Endothelial cell of umbilical vein (primary cell): ENCODE measurements around the gene C1QL3. TPM values are rescaled to one million over a fixed set of nuclear protein-coding genes. Genes with fewer than 3 reads are reported as not detected.

Experiments
- BruUV-seq: library from RNA; stranded (reverse); fragments of 400-500 nt; replicated peaks from 2 replicates; lab custom pipeline; 2021; lab: Mats Ljungman, UMichigan
- CTCF ChIA-PET: fragments of 300-600, 350-600 bp; sonication (Branson Sonifier 250); formaldehyde crosslinking; loops from one replicate; lab custom pipeline; 2021; ENCODE audit warnings: antibody characterized with exemption, inconsistent platforms; lab: Charles Lee
- POLR2A ChIA-PET: fragments of 300-600, 350-600 bp; sonication (Branson Sonifier 250); formaldehyde crosslinking; loops from one replicate; lab custom pipeline; 2021; ENCODE audit warnings: antibody characterized with exemption, inconsistent platforms; lab: Charles Lee
- DNase-seq: peaks from one replicate; pipeline ENCODE4 v3.0.0-alpha.2; 2011; ENCODE audit warnings: low read depth, low spot score
- FAIRE-seq: peaks from 2 replicates; lab custom pipeline; 2011; peaks lifted over from hg19 to GRCh38; lab: Jason Lieb, UNC
- H2AFZ ChIP-seq: 2 replicates; pipeline ENCODE4 v1.6.0; 2012; ENCODE audit warnings: low read depth, low read length, control low read depth, inconsistent platforms
- H3K27ac ChIP-seq: 2 replicates; pipeline ENCODE4 v1.5.1; 2011; ENCODE audit warnings: low read depth, mild to moderate bottlenecking, control low read depth, low read length, moderate library complexity; ENCODE audit not compliant: insufficient read depth
- H3K27me3 ChIP-seq, 2 experiments: 2 replicates each; pipeline versions ENCODE4 v1.6.0 to v1.6.1; 2011; ENCODE audit warnings: low read length in 2 of 2, mixed read lengths in 1 of 2; ENCODE audit not compliant: control insufficient read depth in 2 of 2, insufficient read depth in 2 of 2
- H3K36me3 ChIP-seq, 2 experiments: 2 replicates in 1 of 2; 3 replicates in 1 of 2; pipeline ENCODE4 v1.5.1; 2011; ENCODE audit warnings: low read length in 2 of 2, mild to moderate bottlenecking in 1 of 2, moderate library complexity in 1 of 2; ENCODE audit not compliant: control insufficient read depth in 2 of 2, insufficient read depth in 2 of 2; ENCODE audit errors: extremely low read depth in 1 of 2
- H3K4me1 ChIP-seq: 3 replicates; pipeline ENCODE4 v1.5.1; 2011; ENCODE audit warnings: mild to moderate bottlenecking, low read length; ENCODE audit not compliant: control insufficient read depth, insufficient read depth; ENCODE audit errors: extremely low read depth
- H3K4me2 ChIP-seq: 2 replicates; pipeline ENCODE4 v1.6.1; 2011; ENCODE audit warnings: low read length, control low read depth, mixed read lengths; ENCODE audit not compliant: insufficient read depth
- H3K4me3 ChIP-seq, 3 experiments: fragments of 200-600 bp in 1 of 3; sonication (generic), shearing (Covaris generic) in 1 of 3; replicated peaks in 1 of 3; 2 replicates each; pipeline ENCODE4 v1.5.1; 2011 to 2016; ENCODE audit warnings: control low read depth in 3 of 3, low read length in 3 of 3, mild to moderate bottlenecking in 2 of 3, inconsistent platforms in 1 of 3, low read depth in 1 of 3, moderate library complexity in 1 of 3; ENCODE audit not compliant: insufficient read depth in 1 of 3
- H3K79me2 ChIP-seq: 2 replicates; pipeline ENCODE4 v1.6.0; 2012; ENCODE audit warnings: low read length, inconsistent platforms; ENCODE audit not compliant: control insufficient read depth, insufficient read depth
- H3K9ac ChIP-seq: replicated peaks from 2 replicates; pipeline ENCODE3; 2011; ENCODE audit warnings: low read length, control low read depth; ENCODE audit not compliant: insufficient read depth; ENCODE audit errors: extremely low read depth
- H3K9me1 ChIP-seq: replicated peaks from 3 replicates; pipeline ENCODE4 v1.6.0; 2011; ENCODE audit warnings: mild to moderate bottlenecking, low read length; ENCODE audit not compliant: control insufficient read depth, insufficient read depth; ENCODE audit errors: extremely low read depth
- H3K9me3 ChIP-seq: replicated peaks from 2 replicates; pipeline ENCODE4 v1.5.1; 2012; ENCODE audit warnings: low read length, inconsistent platforms; ENCODE audit not compliant: control insufficient read depth, insufficient read depth
- H4K20me1 ChIP-seq: replicated peaks from 2 replicates; pipeline ENCODE3; 2011; ENCODE audit warnings: mild to moderate bottlenecking, low read length; ENCODE audit not compliant: control insufficient read depth, insufficient read depth; ENCODE audit errors: extremely low read depth
- EZH2 ChIP-seq: IDR thresholded peaks from 2 replicates; pipeline ENCODE4 v1.6.1; 2012; ENCODE audit warnings: borderline replicate concordance, low read depth, mild to moderate bottlenecking, moderate library complexity, low read length, inconsistent platforms; ENCODE audit not compliant: severe bottlenecking
- FOS ChIP-seq: IDR thresholded peaks from 2 replicates; pipeline ENCODE4 v1.6.1; 2011; ENCODE audit warnings: mild to moderate bottlenecking, low read length, moderate library complexity, borderline replicate concordance; ENCODE audit not compliant: insufficient read depth
- GATA2 ChIP-seq: IDR thresholded peaks from 2 replicates; pipeline ENCODE4 v1.7.0; 2011; ENCODE audit warnings: low read depth, mild to moderate bottlenecking, moderate library complexity, mixed read lengths, low read length; ENCODE audit not compliant: insufficient read length, insufficient read depth
- JUN ChIP-seq: IDR thresholded peaks from 2 replicates; pipeline ENCODE4 v1.6.1; 2011; ENCODE audit warnings: borderline replicate concordance, low read depth; ENCODE audit not compliant: insufficient read length, insufficient read depth
- MYC ChIP-seq: IDR thresholded peaks from one replicate; pipeline ENCODE4 v1.6.1; 2011; ENCODE audit warnings: mild to moderate bottlenecking, low read depth, low read length
- POLR2A ChIP-seq: IDR thresholded peaks from 2 replicates; pipeline ENCODE4 v1.6.1; 2012; ENCODE audit warnings: low read depth, mild to moderate bottlenecking, control low read depth, low read length
- POLR2AphosphoS5 ChIP-seq: IDR thresholded peaks from 2 replicates; pipeline ENCODE4 v1.6.1; 2012; ENCODE audit warnings: low read depth, mild to moderate bottlenecking, control low read depth, low read length, moderate library complexity; ENCODE audit not compliant: insufficient read depth
- dilution Hi-C: fragments of 300-500 bp; cut with MboI; formaldehyde crosslinking; loops from one replicate; pipeline ENCODE4 v1.15.0; 2019; ENCODE audit warnings: low sequenced_read_pairs; ENCODE audit not compliant: extremely low pct_ligation_motif_present
- intact Hi-C: fragments of 100-400 bp; cut with micrococcal nuclease; formaldehyde crosslinking; loops from one replicate; pipeline ENCODE4 v1.10.0; 2022
- polyA plus RNA-seq, 4 experiments: library from polyadenylated mRNA; depleted of rRNA in 3 of 4; stranded (reverse) in 3 of 4; unstranded in 1 of 4; fragments of >200 nt; gene quantifications; 2 replicates each; pipeline versions ENCODE4 v1.2.1 to v1.2.3, GENCODE V29; 2011 to 2012; ENCODE audit warnings: missing spikeins in 1 of 4
- total RNA-seq: library from RNA; stranded (reverse); gene quantifications from 2 replicates; pipeline ENCODE4 v1.2.3, GENCODE V29; 2021
- TF ChIP-seq, protein P1 (sequence below): IDR thresholded peaks from 2 replicates; pipeline ENCODE4 v1.6.1; 2011; ENCODE audit not compliant: insufficient read depth, insufficient read length
- TF ChIP-seq, protein P2 (sequence below), 2 donors: IDR thresholded peaks; 1 replicate in 1 of 2; 2 replicates in 1 of 2; pipeline ENCODE4 v1.5.1; 2011; ENCODE audit warnings: low read length in 2 of 2, mild to moderate bottlenecking in 2 of 2, moderate library complexity in 2 of 2, control low read depth in 1 of 2, inconsistent platforms in 1 of 2, low read depth in 1 of 2; ENCODE audit not compliant: insufficient read depth in 1 of 2; ENCODE audit errors: extremely low read depth in 1 of 2

The C1QL3 gene
- total and polyA plus RNA-seq, 2 donors (not counting 3 experiments of a cell fraction or from before 2014, with no cell fraction given) = not detected

DNA sequence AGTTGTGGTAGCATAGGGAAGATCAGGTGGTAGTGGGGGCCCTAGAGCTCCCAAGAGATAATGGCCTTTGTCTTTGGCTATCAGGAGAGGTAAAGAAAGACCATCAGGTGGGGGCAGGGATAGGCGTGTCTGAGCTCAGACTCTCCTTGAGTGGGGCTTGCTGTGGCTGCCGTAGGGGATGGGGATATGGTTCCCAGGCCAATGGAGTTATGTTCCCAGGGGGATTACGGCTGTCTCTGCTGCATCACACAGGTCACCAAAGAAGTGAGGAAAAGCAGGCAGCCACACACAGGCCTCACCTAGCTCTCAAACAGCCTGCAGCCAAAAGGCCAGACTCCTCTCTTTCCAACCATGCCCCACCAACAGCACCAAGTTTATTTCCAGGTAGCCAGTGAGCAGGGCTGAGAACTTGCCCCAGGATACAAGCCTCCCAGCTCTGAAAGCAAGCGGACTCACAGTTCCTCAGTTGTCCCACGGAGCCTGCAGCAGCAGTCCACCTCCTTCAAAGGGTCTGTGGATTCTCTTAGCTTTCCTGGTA, 37.6 kb upstream of the C1QL3 start:
- POLR2A ChIA-PET = no interaction called here
- intact Hi-C loops = no loop called here
- BruUV-seq = no TSS peak

More for the DNA sequence above, 37.6 kb upstream of the C1QL3 start:
- H3K4me3 ChIP-seq = no peak overlapping the region
- no peak overlapping the region for H3K27ac ChIP-seq
- no peaks in the 10 kb centered on the region for H3K79me2 ChIP-seq
- H4K20me1 ChIP-seq = no peaks in the 10 kb centered on the region
- CTCF ChIA-PET = interaction anchor here (0.5 to 2.5 kb wide), 3 partner anchors 14 to 918 kb away, joined by 4 to 23 read pairs (median 4); no protein-coding TSS in a partner anchor
- H3K9me3 ChIP-seq = no peaks in the 10 kb centered on the region
- no peaks in the 10 kb centered on the region for H3K9me1 ChIP-seq
- no peaks in the 10 kb centered on the region for H3K36me3 ChIP-seq
- no peak for DNase-seq
- TF ChIP-seq, protein P1, sequence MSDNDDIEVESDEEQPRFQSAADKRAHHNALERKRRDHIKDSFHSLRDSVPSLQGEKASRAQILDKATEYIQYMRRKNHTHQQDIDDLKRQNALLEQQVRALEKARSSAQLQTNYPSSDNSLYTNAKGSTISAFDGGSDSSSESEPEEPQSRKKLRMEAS = no peak
- no peak for TF ChIP-seq GATA2
- TF ChIP-seq EZH2 = no peak
- no peak for TF ChIP-seq POLR2AphosphoS5
- TF ChIP-seq, protein P2, sequence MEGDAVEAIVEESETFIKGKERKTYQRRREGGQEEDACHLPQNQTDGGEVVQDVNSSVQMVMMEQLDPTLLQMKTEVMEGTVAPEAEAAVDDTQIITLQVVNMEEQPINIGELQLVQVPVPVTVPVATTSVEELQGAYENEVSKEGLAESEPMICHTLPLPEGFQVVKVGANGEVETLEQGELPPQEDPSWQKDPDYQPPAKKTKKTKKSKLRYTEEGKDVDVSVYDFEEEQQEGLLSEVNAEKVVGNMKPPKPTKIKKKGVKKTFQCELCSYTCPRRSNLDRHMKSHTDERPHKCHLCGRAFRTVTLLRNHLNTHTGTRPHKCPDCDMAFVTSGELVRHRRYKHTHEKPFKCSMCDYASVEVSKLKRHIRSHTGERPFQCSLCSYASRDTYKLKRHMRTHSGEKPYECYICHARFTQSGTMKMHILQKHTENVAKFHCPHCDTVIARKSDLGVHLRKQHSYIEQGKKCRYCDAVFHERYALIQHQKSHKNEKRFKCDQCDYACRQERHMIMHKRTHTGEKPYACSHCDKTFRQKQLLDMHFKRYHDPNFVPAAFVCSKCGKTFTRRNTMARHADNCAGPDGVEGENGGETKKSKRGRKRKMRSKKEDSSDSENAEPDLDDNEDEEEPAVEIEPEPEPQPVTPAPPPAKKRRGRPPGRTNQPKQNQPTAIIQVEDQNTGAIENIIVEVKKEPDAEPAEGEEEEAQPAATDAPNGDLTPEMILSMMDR (IDR thresholded peaks at IDR 0.05; ENCODE audit: extremely low read depth in 1 of 2, insufficient read depth in 1 of 2, low read depth in 1 of 2, low read length in 2 of 2) = no peak
- no peak for TF ChIP-seq MYC
- TF ChIP-seq FOS = no peak
- TF ChIP-seq JUN = no peak
- TF ChIP-seq POLR2A = no peak
- no peaks in the 10 kb centered on the region for H3K27me3 ChIP-seq
- no peak overlapping the region for H3K9ac ChIP-seq
- FAIRE-seq = no peak
- H2AFZ ChIP-seq = no peak overlapping the region
- dilution Hi-C loops = no loop called here
- H3K4me1 ChIP-seq = no peaks in the 10 kb centered on the region
- H3K4me2 ChIP-seq = no peak overlapping the region
